GM19467 (cell line): ENCODE data around the gene PRRX2.

ENCODE experiments used
- ATAC-seq: cut with Tn5 transposase; IDR thresholded peaks from one replicate; pipeline ENCODE4 v1.9.1; 2021; ENCODE audit warnings: mild to moderate bottlenecking, moderate library complexity; ENCODE audit not compliant: unreplicated experiment

PRRX2 gene

DNA sequence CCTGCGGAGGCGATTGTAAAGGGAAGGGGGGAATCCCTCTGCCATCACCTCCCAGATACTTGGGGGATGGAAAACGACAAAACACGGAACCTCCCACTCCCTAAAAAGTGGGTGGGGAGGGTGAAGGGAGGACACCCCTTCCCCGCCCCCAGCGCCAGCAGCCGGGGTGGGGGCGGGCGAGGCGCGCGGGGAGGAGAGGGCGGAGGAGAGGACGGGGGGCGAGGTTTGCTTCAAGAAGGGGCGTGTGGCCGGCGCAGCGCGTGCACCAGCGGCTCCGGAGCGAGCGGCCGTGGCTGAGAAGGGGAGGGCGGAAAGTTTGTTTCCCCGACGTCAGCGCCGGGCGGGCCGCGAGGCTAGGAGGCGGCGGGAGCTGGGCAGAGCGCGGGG, at the start of gene PRRX2:
PRRX2 (plus strand) TSS at position 259 of the 387 bp plus-strand sequence. CDS start 221 bp downstream, outside the sequence.
- ATAC-seq: no peak

DNA sequence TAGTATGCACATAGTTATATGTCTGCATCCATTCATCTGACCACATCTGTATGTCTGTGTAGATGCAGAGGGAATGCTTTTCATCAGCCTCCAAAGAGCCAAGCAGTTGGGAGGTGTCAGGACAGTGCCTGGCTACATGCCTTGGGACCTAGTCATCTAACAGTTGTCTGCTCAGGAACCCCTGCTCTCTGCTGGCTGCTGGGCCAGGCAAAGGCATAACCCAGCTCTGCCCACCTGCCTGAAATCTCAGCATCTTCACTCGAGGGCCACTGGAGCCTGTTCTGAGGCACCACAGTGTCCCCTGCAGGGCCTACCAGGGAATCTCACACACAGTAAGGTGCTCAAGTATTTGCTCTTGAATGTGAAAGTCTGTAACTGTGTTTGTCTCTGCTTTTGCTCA, 48.3 kb upstream of the PRRX2 start:
- no peak for ATAC-seq

DNA sequence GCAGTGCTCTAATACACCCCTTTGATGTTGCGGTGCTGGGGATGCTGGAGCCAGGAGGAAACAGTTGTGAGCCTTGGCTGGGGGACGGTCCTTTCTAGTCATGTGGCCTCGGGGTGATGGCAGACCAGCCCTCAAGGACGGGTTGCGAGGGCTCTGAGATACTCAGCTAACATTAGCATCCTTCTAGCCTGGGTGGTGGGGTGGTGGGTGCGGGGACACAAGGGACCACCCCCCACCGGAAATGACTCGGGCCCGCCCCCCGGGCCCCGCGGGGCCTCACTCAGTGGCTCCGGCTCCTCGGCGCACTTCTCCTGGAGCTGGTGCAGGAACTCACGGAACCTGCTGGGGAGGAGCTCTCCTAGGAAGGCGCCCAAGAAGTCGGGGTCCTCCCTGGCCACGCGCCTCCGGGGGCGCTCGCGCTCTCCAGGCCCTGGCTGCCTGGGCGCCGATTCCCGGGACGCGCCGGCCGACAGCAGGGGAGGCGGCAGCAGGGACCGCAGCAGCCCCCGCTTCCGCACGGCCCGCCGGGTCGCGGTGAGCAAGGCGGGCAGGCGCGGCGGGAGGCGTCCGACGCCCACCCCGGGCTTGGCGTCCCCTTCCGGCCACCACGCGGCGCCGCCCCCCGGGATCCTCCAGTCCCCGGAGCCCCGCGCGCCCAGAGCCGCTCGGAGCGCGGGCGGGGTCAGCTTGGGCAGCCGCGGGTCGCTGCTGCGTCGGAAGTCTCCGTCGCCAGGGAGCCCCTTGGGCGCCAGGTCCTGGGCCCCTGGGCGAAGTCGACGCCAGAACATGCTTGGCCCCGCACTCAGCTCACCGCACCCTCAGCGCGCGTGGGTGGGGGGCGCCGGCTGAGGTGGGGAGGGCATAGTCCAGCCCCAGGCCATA, 45.4 kb upstream of the PRRX2 start:
- no peak for ATAC-seq

DNA sequence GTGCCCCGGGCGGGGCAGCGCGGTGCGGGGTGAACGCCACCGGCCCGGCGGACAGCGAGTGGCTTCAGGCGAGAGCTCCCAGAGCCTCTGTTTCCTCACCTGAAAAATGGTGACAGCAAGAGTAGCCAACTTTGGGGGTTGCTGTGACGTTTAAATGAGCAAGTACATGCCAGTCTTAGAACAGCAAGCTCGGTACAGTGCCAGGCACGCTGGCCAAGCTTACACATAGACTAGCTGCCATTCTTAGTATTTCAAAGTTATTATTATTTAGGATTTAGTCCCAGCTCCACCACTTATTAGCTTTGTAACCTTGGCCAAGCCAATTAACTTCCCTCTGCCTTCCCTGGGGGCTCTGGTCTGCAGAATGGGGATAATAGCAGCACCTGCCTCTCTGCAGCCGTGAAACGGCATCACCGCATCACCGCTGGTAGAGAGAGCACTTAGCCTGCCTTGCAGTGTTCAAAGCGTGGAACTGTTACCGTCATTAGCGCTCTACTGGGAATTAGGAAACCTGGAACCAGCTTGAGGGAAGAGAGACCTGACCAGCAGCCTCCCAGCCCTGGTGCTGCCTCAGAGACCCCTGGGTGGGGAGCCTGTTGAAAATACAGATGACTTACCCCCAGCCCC, 44.7 kb upstream of the PRRX2 start, which contains the start of gene C9orf50:
C9orf50 (minus strand) TSS at position 433 of the 627 bp plus-strand sequence. CDS start 527 bp downstream, outside the sequence.
- no peak for ATAC-seq

DNA sequence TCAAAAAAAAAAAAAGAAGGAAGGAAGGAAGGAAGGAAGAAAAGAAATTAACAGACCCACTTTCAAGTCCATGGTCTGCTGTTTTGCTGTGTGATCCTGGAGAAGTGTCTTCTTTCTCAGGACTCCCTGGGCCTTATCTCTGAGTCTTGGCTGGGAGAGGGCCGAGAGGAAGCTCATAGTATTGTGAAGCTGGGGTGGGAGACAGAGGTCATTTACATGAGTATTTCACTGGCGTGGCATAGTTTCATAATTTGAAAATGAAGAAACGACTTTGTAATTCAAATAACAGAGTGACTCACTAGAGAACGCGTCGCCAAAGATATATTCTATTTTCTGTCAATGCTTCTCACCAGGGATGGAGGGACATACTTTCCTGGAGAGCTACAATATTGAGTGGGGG, 42.1 kb upstream of the PRRX2 start:
- ATAC-seq: no peak

DNA sequence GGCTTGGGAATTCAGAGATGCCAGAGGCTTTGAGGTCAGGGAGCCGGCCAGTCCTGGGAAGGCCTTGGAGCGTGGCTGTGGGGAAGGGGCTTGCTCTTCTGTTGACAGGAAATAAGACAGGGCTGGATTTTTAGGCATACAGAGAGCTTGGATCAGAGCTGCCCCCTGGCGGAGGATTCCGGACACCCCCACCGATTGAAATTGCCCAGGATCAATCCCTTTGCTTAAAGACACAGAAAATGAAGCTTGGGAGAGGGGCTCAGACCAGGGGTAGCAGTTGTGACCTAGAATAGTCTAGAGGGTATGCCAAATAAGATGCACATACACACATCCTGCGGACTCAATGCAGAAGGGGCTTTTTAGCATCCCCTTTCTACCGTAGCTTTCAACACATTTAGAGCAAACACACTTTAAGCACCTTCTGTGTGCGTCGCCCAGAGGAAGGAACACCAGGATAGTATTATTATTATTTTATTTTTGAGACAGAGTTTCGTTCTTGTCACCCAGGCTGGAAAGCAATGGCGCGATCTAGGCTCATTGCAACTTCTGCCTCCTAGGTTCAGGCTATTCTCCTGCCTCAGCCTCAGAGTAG, 41.2 kb upstream of the PRRX2 start:
- ATAC-seq: no peak

DNA sequence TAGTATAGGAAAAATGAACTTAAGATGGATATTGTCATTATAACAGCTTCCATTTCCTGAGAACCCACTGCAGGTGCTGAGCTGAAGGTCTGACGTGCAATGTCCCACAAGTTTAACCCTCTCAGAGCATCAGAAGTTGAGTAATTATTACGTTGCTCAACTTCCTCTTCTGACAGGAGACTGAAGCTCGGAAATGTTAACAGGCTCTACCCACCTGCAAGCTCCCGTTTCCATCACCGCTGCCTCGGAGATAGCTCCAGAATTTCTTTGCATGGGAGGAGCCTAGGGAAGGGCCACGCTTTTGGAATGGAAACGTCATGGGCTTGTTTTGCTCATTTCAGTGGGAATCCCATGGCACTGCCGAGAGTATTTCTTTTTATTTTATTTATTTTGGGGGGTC, 40.5 kb upstream of the PRRX2 start:
- ATAC-seq: no peak

DNA sequence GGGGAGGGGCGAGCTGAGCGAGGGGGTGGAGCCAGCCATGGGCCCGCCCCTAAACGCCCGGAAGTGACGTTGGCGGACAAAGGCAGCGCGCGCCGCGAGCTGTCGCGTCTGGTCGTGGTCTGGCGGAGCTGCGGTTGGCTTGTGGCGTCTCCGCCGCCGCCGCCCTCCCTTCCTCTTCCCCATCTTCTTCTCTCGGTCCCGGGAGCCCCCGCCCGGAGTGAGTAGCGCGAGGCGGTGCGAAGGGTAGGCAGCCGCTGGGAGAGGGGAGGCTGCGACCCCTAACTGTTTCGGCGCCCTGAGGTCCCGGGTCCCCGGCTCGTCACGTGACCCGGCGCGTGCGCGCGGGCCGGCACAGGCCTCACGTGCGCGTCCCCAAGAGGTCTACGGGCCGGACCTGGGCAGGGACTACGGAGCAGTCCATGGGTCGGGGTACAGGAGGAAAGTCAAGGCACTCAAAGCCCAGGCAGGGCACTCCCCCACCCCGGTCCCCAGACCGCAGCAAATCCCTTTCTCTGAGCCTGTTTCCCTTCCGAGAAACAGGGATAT, 39.3 kb upstream of the PRRX2 start, which contains the start of gene NTMT1:
NTMT1 (plus strand) TSS at position 85 of the 546 bp plus-strand sequence. CDS start 6,541 bp downstream, outside the sequence.
- ATAC-seq: peak; percentile 59

DNA sequence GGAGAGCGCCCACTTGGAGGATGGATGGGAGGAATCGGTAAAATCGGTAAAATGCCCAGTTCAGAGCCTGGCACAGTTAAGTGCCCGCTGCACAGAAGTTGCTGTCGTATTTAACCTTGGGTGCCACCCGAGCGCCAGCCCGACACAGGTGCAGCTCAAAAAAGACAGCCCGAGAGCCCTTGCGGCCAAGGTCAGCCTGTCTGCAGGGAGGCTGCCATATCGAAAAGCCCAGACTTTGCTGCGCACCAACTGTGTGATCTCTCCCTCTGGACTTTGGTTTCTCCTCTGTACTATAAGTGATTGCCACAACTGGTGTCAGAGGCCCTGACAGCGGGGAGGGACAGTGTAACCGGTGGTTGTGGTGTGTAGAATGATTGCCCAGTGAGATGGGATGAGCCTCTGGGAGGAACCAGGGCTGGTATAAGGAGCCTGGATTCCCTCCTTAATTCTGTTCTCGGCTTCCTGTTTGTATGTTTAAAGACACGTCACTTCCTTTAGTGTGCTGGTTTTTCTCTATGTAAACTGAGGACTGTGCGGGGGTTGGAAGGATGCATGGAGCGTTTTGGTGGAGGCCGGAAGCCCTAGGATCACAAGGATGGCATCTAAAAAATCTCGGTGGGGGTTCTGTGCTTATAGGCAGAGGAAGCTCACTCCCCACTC, 38.7 kb upstream of the PRRX2 start:
- no peak for ATAC-seq

DNA sequence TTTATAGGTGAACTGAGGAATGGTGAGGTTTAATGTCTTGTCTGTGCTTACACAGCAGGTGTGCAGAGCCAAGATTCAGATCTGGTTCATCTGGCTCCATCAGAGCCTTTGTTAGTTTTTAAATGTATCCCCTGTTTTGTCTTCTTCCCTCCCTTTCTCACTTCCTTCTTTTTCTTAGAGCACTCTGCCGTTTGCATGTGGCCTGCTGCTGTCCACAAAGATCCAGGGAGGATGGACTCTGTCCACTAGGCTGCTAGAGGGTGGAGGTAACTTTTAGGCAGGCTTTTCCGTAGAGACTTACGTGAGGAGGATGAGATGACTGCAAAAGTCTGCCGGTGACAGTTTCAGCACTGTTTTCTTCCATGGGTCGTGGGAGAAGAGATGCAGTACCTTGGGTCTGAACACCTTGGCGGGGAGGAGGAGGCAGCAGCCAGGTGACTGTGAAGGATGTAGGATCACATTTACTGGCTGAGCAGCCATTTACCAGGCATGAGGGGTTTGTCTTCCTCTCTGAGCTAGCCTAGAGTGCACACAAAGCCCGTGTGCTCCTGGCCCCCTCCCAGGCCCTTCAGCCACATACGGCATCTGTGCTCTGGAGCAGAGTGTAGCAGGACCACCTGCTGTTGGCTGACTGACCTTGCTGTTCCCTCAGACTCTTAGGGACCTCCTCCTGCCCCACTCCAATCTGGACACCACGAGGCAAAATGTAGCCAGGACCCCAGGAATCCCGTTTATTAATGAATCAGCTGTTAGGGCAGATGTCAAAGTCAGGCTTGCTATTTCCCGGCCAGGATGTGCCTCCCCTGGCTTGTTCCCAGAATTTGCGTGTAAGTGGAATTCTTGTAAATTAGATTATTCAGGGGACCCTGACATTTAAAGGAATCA, 37.6 kb upstream of the PRRX2 start:
- ATAC-seq: no peak

DNA sequence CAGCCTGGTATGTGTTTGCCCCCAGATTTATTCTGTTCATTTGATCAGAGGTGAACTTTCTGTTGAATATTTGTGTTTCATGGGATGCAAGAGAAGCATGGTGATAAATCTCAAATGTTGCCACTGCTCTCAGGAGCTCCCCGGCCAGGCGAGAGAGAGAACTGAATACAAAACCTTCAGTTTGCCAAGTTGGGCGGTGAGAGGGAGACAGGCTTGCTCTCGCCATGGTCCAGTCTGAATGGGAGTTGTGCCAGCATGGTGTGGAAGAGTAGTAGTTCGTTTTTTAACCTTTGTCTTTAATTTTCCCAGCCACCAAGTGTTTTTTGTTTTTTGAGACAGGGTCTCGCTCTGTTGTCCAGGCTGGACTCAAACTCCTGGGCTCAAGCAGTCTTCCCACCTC, 36.7 kb upstream of the PRRX2 start:
- ATAC-seq: no peak

DNA sequence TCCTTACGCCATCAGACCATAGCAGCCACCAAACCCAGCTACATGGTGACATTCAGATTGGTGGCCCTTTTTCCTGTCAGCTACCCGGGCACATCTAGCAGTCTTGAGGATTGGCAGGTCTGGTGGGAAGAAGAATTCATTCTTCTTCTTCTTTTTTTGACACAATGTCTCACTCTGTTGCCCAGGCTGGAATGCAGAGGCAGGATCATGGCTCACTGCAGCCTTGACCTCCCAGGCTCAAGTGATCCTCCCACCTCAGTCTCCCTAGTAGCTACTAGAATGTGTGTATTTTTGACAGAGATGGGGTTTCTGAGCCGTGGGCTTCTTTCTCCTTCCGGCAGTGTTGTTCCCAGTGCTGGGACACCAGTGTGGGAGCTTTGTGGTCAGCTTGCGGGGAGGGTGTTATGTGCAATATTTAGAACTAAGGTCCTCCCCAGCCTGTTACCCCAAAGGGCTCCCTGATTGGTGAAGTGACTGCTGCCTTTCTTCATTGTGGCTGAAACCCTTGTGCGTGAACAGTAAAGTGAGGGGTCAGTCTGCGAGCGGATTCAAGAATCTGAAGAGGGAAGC, 36.1 kb upstream of the PRRX2 start:
- no peak for ATAC-seq

DNA sequence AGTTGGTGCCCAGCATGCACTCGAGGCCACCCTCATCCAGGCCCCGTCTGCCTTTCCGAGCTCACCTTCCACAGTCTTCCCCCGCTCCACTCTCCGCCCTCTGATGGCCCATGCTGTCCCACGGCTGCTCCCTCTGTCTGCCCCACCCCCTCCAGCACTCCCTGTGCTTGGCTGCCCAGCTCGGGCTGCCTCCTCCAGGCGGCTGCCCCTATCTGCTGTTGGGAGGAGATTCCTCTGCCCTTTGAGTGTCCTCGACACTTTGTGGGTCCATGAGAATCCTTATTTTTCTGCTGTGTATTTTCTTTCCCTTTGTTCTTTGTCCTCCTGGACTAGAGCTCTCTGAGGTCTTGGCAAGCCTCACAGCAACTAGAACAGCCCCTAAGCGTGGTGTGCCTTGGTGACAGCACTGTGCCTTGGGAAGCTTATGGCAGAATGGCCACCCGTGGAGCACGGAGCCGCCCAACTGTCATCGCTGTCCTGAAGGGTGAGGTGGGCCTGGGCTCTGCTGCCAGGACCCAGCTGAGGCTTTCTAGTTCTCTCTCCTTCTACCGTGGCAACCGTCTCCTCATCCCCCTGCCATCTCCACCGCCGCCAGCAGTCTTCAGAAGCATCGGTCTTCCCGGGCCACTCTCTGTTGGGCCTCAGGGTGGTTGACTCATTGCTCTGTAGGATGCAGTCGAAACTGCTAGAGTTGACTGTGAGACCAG, 34.3 kb upstream of the PRRX2 start:
- no peak for ATAC-seq

DNA sequence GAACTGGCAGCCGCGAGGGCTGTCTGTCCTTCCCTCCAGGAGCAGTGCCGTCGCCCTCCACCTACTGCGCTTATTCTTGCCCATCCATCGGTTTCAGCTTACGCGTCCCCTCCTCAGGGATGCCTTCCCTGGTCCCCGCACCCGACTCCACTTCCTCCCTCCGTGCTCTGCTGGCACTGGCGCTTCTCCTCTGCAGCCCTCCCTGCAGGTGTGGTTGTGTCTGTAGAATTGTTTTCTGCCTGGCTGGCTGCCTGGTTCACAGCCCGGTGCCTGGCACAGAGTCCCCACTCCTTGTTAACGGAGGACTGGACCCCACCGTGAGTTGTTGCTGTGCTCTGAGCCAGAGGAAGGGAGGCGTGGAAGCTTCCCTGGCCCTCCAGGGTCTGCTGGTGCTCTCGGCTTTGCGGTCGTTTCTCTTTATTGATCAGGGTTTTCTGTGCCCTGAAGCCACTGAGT, 33.7 kb upstream of the PRRX2 start:
- no peak for ATAC-seq

DNA sequence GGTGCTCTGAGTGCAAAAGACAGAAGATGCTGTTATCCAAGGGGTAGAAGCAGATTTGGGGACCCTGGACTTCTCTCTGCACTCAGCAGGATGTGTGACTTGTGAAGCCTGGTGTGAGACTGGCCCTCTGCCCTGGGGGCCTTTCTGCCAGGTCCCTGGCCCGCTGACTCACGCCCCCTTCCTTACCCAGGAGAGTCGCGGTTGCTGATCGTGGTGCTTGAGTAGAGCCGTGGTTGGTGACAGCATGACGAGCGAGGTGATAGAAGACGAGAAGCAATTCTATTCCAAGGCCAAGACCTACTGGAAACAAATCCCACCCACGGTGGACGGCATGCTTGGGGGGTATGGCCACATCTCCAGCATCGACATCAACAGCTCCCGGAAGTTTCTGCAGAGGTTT, 33.0 kb upstream of the PRRX2 start:
- ATAC-seq: no peak

DNA sequence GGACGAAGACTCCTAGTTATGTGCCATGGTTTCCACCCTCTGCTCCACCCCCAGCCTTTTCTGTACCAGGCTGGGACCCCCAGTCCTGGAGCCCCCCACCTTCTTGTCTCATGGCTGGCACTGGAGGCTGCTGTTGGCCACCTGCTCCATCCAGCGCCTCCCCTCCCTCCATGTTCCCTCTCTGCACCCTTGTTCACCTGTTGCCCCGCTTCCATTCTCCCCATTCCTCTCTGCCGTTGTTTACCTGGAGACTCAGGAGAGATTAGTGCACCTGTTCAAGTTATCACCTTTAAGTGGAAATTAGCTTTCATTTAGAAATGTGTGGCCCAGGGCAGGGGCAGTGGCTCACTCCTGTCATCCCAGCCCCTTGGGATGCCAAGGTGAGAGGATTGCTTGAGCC, 32.2 kb upstream of the PRRX2 start:
- no peak for ATAC-seq

DNA sequence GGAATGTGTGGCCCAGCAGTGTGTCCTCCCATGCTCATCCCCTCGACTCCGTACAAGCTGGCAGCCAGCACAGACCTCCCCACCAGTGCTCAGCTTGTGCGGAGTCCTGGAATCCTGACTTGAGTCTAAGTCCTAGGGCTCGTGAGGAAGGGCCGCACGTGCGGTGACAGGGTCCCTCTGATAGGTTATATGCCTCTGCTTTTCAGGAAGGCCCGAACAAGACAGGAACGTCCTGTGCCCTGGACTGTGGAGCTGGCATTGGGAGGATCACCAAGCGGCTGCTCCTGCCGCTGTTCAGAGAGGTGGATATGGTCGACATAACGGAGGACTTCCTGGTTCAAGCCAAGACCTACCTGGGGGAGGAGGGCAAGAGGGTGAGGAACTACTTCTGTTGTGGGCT, 31.6 kb upstream of the PRRX2 start:
- no peak for ATAC-seq

DNA sequence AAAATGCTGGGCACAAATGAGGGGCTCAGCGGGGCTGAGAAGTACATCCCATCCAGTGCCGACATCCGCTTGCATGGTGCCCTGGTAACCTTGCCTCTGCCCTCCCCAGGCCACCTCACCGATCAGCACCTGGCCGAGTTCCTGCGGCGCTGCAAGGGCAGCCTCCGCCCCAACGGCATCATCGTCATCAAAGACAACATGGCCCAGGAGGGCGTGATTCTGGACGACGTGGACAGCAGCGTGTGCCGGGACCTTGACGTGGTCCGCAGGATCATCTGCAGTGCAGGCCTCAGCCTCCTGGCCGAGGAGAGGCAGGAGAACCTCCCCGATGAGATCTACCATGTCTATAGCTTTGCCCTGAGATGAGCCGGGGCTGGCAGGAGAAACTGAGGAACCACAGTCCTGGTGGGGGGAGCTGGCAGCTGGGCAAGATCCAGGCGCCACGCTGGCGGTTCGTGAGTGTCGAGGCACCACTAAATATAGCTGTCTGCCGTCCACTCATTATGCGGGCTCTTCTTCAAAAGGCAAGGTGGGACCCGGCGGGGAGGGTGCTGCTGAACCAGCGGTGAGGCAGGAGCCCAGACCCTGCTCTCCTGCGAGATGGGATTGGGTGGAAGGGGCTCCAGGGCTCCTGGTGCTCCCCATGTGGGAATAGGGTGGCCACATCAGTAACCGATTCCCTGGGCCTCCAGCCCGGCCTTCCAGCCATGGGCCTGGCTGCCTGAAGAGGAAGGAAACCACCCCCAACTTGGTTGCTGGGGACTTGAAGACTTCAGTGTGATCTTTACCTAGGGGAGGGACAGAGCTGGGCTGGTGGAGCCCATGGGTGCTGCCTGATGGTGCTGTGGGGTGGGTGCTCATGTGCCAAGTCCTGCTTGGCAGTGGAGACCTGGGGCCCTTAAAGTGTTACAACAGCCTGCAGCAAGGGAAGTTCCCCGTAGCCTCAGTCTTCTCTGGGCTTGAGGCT, 30.1 kb upstream of the PRRX2 start:
- no peak for ATAC-seq
